HL-60 (cell line): ENCODE data around the gene ARHGAP32.

Experiments
- DNase-seq, 2 experiments: peaks; one replicate each; pipeline ENCODE4 v3.0.0-alpha.2; 2010 to 2020; ENCODE audit warnings: low read depth in 1 of 2, low spot score in 1 of 2
- H3K27ac ChIP-seq: fragments of 250-450 bp; sonication (Bioruptor Pico); replicated peaks from 2 replicates; pipeline ENCODE4 v1.5.1; 2020; ENCODE audit warnings: mild to moderate bottlenecking, moderate library complexity
- H3K27me3 ChIP-seq: fragments of 250-450 bp; sonication (Bioruptor Pico); 2 replicates; pipeline ENCODE4 v1.5.1; 2021; ENCODE audit warnings: mild to moderate bottlenecking, moderate library complexity; ENCODE audit not compliant: insufficient read depth, poor library complexity, severe bottlenecking
- H3K4me3 ChIP-seq: replicated peaks from 2 replicates; pipeline ENCODE4 v1.5.1; 2011; ENCODE audit warnings: mild to moderate bottlenecking, control low read depth, low read length; ENCODE audit not compliant: insufficient read depth
- CTCF ChIP-seq: IDR thresholded peaks from one replicate; pipeline ENCODE4 v1.5.1; 2011; ENCODE audit warnings: low read length, control low read depth, inconsistent platforms; ENCODE audit not compliant: insufficient read depth
- GABPA ChIP-seq: IDR thresholded peaks from 2 replicates; pipeline ENCODE4 v1.6.1; 2012; ENCODE audit warnings: low read depth
- POLR2AphosphoS5 ChIP-seq: IDR thresholded peaks from 2 replicates; pipeline ENCODE4 v1.6.1; 2012; ENCODE audit warnings: low read depth
- SPI1 ChIP-seq: IDR thresholded peaks from 2 replicates; pipeline ENCODE4 v1.6.1; 2012; ENCODE audit warnings: low read depth, mild to moderate bottlenecking, borderline replicate concordance
- TF ChIP-seq, protein P1 (sequence below): IDR thresholded peaks from 2 replicates; pipeline ENCODE4 v1.6.1; 2012; ENCODE audit warnings: low read depth; ENCODE audit not compliant: insufficient replicate concordance

The ARHGAP32 gene

DNA sequence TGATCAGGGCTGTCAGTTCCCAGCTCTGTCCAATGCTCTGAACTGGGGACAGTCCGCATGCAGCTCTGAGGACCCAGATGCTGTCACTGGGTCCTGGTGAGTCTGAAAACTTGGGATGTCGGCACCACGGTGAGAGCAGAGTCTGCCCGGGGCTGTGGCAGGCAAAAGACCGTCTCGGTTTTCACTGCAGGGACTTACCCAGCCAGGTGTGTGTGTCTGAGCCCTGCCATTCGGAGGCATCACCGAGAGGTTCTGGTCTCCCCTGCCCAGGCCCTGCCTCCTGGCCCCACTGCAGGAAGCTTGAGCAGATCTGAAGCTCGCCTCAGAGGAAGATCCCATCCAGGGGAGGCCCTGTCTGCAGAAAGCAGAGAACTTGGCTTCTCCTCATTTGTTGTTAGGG, 254.6 kb downstream of the ARHGAP32 start:
- Histone ChIP-seq H3K27ac (no peak overlapping the region), H3K27me3 (no peaks in the 10 kb centered on the region), H3K4me3 (no peak overlapping the region)
- no peak for DNase-seq
- TF ChIP-seq SPI1: no peak
- no peak for TF ChIP-seq CTCF
- TF ChIP-seq POLR2AphosphoS5: no peak
- no peak for TF ChIP-seq GABPA
- TF ChIP-seq, protein P1, sequence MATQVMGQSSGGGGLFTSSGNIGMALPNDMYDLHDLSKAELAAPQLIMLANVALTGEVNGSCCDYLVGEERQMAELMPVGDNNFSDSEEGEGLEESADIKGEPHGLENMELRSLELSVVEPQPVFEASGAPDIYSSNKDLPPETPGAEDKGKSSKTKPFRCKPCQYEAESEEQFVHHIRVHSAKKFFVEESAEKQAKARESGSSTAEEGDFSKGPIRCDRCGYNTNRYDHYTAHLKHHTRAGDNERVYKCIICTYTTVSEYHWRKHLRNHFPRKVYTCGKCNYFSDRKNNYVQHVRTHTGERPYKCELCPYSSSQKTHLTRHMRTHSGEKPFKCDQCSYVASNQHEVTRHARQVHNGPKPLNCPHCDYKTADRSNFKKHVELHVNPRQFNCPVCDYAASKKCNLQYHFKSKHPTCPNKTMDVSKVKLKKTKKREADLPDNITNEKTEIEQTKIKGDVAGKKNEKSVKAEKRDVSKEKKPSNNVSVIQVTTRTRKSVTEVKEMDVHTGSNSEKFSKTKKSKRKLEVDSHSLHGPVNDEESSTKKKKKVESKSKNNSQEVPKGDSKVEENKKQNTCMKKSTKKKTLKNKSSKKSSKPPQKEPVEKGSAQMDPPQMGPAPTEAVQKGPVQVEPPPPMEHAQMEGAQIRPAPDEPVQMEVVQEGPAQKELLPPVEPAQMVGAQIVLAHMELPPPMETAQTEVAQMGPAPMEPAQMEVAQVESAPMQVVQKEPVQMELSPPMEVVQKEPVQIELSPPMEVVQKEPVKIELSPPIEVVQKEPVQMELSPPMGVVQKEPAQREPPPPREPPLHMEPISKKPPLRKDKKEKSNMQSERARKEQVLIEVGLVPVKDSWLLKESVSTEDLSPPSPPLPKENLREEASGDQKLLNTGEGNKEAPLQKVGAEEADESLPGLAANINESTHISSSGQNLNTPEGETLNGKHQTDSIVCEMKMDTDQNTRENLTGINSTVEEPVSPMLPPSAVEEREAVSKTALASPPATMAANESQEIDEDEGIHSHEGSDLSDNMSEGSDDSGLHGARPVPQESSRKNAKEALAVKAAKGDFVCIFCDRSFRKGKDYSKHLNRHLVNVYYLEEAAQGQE: no peak

DNA sequence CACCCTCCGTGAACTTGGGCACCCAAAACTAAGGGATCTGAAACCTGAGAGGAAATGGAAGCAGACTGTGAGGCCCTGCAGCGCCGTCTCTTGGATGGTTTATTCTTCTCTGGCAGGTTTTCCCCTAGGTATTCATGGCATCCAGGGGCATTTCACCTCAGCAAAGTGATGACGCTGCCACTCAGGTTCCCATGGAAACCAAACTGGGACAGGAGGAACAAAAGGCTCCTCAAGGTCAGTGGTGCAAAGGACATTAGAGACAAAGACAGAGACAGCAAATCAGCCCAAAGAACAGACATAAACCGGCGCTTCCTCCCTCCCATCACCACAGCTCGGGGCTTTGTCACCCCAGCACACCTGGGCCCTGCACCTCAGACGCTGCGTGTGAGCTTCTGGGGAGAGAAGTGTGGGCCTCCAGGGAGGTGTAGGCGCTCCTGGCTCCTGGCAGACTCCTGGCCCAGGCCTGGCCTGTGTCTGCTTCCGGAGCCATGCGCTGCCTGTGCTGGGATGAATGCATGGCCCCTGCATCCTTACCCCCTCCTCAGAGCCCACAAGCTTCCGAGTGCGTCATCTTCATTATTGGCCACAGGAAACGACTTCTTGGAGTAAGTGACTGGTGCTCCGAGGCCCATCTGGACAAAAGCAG, 255.4 kb downstream of the ARHGAP32 start:
- no peak for DNase-seq
- TF ChIP-seq, protein P1: no peak
- TF ChIP-seq SPI1: no peak
- TF ChIP-seq POLR2AphosphoS5: no peak
- no peak for TF ChIP-seq CTCF
- TF ChIP-seq GABPA: no peak
- H3K4me3 ChIP-seq: no peak overlapping the region
- H3K27ac ChIP-seq: no peak overlapping the region
- no peaks in the 10 kb centered on the region for H3K27me3 ChIP-seq

DNA sequence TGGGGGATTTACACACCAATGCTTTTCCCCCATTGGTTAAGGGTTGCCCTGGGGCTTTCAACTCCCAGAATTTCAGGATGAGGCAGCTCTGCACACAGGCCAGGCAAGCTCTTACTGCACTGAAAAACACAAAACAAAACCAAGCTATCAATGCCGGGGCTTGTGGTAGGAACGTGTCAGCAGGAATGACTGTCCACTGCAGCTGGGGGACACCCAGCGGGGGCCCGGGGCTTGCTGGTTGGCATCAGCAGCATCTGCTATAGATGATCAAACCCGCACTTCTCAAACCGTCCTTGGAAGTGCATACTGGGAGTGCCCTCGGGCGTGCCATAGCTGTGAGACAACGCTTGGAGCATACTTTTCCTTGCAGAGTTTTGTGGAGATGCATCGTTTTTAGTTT, 257.2 kb downstream of the ARHGAP32 start:
- Histone ChIP-seq H3K27me3 (no peaks in the 10 kb centered on the region), H3K4me3 (no peak overlapping the region), H3K27ac (no peak overlapping the region)
- no peak for DNase-seq
- no peak for TF ChIP-seq SPI1
- TF ChIP-seq POLR2AphosphoS5: no peak
- TF ChIP-seq, protein P1: no peak
- TF ChIP-seq CTCF: no peak
- no peak for TF ChIP-seq GABPA
